GM18511 (cell line): ENCODE results near the gene MAGEL2.

Source experiments
- ATAC-seq: cut with Tn5 transposase; IDR thresholded peaks from one replicate; pipeline ENCODE4 v1.9.1; 2021; ENCODE audit warnings: mild to moderate bottlenecking, moderate library complexity; ENCODE audit not compliant: unreplicated experiment

The MAGEL2 gene

DNA sequence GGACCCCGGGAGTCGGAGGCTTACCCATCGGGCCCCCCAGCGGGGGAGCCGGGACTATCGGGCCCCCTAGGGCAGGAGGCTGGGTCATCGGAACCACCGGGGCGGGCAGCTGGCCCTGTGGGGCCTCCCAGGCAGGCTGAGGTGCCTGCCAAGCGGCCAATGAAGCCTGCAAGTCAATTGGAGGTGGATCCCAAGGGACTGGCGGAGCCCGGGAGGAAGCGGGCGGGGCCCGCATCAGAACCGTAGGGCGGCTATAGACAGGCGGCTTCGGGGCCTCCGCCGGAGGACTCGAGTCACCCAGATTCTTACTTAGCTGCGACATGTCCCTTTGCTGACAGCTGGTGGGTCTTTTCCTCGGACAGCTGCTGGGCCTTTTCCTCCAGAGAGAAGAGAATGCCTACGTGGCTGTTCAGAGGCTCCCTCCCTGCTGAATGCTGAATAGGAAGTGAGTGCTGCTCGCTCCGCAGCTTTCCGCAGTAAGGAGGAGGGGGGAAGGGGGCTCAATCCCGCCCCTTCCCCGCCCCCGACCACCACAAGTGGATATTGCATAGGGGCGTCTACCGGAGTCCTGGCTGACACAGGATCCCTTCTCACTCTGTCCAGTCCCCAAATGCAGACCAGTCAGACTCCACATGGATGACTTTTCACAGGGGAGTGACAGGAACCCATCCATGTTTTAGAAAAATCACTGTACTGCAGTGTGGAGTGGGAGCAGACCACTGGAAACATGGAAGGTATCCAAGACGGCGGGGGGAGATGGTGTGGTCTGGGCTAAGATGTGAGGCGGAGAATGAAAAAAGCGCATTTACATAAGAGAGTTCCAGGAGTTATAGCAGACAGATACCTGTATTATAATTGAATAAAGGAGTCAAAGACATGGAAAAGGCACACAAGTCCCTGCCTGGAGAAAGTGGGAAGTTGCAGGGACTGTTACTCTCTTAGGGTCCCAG lies at the start of gene MAGEL2:
MAGEL2 (minus strand) TSS at position 447 of the 950 bp plus-strand sequence; CDS start at position 322, 125 bp downstream.
- ATAC-seq: no peak

DNA sequence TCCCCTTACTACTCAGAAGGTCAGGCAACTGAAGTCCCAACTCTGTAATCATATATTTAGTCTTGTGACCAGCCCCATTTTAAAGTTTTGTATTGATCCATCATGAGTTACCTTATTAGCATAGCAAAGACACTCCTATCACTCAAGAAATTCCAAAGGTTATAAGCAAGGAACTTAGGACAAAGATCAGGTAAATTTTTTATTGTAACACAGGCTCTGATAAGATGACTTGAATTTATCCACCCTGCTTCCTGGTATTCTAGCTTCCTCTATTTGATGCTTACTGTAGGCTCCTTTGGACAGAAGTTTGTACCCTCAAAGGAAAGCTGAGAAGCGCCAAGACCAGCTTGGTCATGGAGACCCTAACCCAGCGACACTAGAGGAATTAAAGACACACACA lies 47.6 kb upstream of the MAGEL2 start:
- no peak for ATAC-seq

DNA sequence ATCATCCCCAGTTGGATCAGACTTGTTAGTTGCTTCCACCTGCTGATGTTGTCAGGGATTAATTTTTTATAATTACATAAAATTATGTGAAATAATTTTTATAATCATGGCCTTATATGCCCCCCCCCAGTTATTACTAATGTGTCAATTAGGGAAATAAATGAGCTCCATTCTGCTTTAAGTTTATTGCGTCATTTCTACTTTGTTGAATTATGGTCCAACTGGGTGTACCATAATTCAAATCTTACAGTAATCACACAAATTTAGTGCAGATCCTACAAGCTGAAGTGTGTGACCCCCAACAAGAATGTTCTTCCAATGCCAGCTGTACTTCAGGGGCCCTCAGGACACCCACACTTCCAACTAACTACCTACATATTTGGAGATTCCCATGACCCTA lies 46.9 kb upstream of the MAGEL2 start:
- no peak for ATAC-seq

DNA sequence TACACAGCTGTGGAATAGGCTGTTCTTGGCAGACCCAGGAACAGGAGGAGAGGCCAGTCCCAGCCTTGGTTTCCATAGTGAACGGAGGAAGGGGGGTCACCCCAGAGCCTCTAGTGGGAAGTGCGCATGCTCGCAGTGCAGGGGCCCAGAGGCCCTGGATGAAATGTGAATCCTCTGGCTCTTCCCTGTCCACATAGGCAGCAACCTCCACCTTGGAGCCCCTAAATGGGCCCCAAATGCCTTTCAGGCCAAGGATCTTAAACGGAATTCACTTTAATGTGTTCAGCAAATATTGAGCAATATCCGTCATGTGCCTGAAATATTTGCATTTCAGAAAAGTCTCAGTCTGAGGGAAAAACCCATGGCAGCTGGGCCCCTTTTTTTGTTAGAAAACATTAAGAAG lies 42.8 kb upstream of the MAGEL2 start:
- ATAC-seq: no peak

DNA sequence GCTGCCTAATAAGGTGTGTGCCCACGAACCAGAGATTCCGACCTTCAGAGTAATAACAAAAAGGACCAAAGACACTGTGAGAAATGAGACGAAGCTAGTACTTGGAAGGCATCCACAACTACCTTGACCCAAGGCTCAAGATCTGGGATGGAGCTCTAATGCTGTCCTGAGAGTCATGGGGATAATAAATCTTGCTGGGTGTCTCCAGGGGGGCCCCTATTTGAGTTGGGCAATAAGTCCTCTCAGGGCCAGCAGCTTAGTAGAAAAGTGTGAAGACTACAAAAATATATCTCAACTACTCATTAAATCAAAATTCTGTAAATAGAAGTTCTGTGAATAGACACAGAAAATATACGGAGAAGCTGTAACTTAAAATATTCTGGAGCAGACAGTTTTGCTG lies 42.3 kb upstream of the MAGEL2 start:
- no peak for ATAC-seq

DNA sequence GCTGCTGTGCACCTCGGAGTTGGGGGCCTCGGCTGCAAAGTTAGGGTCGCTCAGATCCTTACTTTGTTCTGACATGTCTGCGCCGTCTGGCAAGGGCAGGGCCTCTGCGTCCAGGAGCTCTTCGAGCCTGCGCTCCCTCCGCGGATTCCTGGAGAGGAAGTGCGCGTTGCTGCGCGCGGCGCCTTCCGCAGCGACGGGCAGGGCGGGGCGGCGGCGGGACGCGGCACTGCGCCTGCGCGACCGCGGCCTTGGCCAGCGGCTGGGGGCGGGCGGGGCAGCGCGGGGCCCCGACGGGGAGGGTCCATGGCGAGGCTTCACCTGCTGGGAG lies 39.4 kb upstream of the MAGEL2 start, which contains the start of gene NDN:
NDN (minus strand) TSS at position 163 of the 328 bp plus-strand sequence; CDS start at position 75, 88 bp downstream.
- ATAC-seq: no peak

DNA sequence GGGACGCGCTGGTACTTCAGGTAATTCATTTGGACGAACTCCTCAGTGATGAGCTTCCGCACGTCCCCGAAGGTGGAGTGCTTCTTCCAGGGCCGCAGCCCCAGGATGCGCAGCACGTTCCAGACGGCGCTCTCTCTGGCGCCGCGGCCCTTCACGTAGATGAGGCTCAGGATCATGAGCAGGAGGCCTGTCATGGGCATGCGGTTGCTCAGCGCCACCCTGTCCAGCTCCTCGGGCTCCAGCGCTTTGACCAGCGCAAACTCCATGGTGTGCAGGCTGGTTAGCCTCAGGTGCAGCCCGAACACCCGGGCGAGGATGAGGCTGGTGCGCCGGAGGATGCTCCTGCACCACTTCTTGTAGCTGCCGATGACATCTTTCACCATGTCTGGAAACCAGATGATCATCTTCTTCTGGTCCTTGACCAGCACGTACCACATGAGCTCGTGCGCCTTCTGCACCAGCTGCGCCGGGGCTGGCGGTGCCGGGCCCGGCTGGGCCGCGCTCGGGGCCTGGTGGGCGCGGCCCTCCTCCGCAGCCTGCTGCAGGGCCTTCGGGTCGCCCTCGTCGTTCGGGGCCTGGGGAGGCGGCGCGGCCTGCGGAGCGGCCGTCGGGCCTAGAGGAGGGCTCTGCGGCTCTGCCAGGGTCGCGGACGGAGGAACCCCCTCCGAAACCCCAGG lies 38.9 kb upstream of the MAGEL2 start:
- no peak for ATAC-seq

DNA sequence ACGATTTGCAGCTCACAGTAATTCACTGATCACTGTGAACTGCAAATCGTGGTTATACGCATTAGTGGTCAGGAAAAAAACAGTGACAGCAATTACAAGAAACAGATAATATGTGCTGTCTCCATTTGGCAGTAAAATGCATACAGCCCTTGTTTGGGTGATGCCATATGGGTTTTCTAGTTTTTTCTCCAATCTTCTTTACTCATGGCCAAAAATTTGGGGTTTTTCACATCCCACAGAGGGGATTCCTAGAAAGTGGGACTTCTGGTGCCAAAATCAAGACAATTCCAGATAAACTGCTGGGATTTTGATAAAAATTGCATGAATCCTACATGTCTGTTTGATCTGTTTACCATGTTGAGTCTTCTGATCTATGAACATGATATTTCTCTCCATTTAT lies 23.8 kb upstream of the MAGEL2 start:
- no peak for ATAC-seq

DNA sequence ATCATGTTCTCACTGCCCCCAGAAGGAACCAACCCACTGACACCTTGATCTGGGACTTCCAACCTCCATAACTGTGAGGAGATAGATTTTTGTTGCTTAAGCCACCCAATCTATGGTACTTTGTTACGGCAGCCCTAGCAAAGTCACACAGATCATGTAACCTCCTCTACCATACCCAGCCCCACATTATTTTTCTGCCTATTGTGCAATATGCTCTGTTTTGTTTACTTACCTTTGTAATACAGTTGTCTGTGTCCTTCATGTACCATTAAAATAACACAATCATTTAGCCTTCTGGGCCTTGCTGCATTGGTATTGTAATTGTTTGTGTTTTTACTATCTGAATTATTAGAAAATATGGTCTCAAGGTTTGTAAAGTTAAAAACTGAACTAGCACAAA lies 23.3 kb upstream of the MAGEL2 start:
- no peak for ATAC-seq

DNA sequence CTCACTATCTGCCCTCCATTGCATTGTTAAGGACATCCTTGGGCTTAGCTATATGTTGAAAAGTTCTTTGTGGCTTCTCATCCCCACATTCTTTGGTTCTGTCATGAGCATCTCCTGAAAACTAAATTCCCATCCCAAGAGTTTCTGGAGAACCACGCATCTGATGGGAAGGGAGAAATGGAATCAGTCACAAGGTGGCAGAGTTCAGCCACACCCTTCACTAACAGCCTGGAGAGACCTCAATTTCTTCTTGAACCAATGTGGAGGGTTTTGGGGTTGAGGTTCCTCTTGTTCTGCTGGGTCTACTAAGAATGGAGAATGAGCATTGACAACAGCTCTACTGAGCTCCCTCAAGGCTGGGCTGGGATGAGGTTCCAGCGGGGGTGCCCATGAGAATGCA lies 15.6 kb upstream of the MAGEL2 start:
- ATAC-seq: no peak

DNA sequence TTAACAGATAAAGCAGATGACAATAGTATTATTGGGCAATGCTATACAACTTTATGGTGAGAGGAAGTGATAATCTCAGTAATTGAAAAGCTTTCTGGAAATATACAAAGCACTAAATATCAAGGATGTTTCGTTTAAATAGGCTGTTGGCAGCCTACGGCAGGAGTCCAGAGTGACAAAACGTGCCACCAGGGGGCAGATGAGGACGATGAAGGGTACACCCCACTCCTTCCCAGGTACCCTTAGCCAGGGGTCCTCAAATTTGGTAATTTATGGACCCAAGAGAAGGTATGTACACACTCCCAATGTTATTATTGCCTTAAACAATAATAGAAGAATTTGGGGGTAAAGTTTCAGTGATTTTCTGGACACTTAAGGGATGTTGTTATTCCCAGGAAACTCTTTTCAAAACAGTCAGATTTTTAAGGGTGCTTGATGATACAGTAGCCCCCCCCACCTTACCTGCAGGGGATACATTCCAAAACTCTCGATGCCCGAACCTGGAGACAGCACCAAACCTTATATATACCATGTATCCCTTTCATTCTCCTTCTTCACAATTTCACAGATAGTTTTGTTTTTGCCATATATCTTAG lies 1.4 kb upstream of the MAGEL2 start:
- ATAC-seq: no peak

DNA sequence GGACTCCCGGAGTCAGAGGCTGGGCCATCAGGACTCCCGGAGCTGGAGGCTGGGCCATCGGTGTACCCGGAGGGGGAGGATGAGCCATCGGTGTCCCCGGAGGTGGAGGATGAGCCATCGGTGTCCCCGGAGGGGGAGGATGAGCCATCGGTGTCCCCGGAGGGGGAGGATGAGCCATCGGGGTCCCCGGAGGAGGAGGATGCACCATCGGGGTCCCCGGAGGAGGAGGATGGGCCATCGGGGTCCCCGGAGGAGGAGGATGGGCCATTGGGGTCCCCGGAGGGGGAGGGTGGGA lies 719 bp downstream of the MAGEL2 start:
- ATAC-seq: no peak

DNA sequence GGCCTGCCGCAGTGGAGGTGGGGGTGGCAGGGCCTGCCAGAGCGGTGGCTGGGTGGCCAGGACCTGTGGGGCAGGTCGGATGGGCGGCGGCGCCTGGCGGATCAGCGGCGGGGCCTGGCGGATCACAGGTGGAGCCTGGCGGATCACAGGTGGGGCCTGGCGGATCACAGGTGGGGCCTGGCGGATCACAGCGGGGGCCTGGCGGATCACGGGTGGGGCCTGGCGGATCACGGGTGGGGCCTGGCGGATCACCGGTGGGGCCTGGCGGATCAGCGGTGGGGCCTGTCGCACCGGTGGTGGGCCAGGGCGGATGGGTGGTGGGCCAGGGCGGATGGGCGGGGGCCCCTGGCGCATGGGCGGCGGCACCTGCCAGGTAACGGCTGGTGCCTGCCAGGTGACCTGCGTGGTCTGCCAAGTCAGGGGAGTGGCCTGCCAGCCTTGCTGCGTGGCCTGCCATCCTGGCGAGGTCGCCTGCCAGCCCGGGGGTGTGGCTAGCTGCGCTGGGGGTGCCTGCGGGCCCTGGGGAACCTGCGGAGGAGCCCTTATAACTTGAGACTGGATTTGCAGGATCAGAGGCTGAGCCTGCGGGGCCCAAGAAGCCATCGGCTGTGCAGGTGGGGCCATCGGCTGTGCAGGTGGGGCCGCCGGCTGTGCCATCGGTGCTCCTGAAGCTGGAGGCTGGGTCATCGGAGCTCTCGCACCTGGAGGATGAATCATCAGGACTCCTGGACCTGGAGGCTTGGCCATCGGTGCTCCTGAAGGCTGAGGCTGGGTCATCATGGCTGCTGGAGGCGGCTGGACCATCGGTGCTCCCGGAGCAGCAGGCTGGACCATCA lies 1.3 kb downstream of the MAGEL2 start:
- ATAC-seq: no peak

DNA sequence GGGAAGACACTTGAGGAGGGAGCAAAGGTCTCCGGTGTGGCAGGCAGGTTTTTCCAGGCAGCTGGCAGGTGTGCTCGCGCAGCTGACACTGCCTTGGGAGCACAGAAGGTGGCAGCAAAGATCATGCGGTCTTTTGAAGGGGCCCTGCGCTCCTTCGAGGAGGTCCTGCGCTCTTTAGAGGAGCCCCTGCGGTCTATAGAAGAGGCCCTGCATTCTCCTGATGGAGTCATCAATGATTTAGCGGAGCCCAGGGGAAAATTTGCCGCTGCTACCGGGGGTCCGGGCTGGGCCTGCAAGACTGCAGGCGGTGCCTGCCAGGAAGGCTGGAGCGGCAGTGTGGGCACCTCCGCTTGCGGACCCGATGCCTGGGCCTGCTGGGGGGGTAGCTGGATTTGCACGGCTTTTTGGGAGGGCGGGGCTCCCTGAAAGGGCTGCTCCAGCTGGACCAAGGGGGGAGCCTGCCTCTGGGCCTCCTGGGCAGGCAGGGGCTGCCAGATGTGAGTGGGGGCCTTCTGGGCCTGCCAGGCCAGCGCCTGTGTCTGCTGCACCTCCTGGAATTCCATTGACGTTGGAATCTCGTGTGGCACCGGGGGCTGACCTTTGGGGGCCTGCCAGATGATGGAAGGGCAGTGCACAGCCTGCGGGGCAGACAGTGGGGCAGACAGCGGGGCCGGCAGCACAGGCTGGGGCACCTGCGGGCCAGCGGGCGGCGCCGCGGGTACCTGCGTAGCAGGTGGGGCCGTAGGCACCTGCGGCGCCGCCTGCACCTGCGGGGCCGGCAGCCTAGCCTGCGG lies 2.1 kb downstream of the MAGEL2 start:
- ATAC-seq: no peak

DNA sequence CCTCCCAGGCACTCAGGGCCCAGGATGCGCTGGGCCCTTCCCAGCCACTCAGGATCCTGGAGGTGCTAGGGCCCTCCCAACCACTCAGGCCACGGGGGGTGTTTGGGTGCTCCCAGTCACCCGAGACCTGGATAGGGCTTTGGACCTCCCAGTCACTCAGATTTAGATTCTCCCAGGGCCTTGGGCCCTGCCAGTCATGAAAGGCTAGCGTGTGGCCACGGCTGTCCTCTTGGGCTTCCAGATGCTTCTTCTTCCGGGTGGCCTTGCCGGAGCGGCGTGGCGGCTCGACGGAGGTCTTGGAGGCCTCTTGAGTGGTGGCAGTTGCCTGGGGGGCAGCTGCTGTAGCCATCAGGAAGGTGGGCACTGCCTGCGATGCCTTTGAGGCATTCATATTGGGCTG lies 2.8 kb downstream of the MAGEL2 start:
- no peak for ATAC-seq

DNA sequence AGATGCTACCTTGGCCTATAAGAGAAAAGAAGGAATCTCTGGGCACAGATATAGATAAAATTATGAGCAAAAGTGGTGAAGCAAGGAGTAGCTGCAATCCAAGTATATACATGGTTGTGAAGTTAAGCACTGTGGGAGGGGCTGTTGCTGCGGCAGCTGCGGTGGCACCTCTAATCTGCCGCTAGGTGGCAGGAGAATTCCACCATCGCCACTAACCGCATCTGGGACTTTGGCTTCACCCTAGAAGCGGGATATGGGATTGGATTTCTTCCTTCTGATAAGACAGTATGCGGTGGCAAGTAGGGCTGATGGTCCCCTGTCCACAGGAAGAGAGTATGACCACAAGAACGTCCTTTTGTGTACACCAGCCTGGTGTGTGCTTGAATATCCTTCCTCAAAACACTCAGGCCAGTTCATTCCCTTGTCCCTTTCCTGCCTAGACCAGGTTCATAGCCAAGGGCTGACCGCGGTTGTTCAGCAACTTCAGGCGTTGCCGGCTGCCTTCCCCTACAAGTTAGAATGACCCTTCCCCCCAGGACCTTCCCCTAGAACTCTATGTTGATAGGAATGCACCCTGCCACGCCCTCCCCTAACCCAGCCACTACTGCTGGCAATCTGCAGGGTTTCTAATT lies 5.1 kb downstream of the MAGEL2 start:
- ATAC-seq: no peak

DNA sequence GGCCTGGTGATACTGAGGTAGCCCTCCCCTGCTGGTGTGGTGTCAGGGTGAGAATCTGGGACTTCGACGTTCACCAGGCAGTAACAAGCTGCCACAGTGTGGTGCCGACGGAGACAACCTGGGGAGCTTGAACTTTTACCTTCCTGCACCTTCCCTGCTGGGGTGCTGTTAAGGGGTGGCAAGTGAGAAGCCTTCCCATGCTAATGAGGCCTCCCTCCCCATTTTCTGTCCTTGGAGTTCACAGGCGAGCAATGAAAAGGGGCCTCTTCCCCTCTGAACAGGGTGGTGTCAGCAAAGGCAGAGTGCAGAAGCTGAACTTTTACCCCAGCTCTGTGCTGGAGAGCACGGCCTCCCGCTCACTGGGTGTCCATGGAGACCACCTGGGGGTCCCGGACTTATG lies 13.5 kb downstream of the MAGEL2 start:
- ATAC-seq: no peak

DNA sequence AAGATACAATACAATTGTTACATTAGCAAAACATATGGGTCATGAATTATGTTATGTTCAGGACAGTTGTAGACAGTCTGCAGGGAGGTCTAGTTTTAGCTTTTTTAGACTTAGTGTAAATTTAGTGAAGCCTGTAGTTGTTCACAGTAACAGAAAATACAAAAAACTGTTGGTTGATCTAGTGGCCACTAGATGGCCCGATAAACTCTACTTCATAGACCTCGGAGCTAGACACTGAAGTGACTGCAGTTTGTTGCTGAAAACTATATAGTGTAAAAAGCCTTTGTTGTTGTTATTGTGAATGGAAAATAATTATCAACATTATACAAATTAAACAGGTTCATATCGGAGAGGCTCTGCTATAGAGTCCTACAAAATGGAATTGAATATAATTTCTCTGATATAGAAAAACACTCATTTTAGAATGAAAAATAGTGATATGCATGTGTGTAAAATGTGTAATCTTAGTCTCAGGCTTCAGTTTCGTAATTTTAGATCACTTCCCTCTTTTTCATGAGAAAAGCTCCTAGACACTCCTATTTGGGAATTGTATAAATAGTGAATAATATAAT lies 18.3 kb downstream of the MAGEL2 start:
- ATAC-seq: no peak

DNA sequence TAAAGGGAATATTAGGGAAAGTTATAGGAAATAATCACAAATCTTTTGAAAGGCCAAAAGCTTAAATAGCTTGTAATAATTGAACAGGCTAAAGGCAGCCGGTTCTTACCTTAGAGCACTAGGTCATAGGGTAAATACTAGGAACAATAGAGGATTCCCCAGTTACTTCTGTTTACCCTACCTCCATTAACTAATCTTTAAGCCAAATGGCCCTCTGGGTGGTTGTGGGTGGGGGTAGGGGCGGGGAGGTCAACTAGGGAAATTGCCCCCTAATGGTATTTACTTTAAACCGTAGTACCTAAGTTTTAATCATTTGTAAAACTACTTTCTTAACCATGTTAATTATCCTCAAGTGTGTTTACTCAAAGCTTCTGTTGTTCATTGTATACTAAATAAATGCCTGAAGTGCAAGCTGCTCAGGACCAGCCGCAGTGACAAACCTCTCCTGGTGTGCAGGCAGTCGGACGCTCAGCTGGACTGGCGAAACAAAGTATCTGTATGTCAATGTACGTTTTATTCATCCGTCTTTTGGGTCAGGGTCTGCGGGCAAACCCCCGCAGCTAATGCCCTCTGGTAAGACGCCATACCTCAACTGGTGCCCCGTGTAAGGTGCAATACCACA lies 18.9 kb downstream of the MAGEL2 start:
- ATAC-seq: no peak
